B cell (primary cell): ENCODE measurements around the gene CD101.

Experiments
- EZH2 ChIP-seq: IDR thresholded peaks from 2 replicates; pipeline ENCODE4 v1.6.1; 2012; ENCODE audit warnings: borderline replicate concordance, low read depth, mild to moderate bottlenecking, moderate library complexity, low read length; ENCODE audit not compliant: insufficient read depth, poor library complexity, severe bottlenecking
- TF ChIP-seq, protein P1 (sequence below): fragments of 200-600 bp; IDR thresholded peaks from one replicate; pipeline ENCODE4 v1.8.0; 2022; ENCODE audit warnings: antibody characterized with exemption, mild to moderate bottlenecking

DNA sequence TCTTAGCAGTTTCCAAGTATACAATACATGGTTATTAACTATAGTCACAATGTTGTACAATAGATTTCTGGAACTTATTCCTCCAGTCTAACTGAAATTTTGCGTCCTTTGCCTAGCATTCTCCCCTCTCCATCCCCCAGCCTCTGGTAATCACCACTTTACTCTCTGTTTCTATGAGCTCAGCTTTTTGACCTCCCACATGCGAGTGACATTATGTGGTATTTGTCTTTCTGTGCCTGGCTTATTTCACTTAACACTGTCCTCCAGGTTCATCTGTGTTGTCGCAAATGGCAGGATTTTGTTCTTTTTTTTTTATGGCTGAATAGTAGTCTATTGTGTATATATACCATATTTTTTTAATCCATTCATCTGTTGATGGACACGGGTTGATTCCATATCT lies 43.9 kb upstream of the CD101 start:
- TF ChIP-seq, protein P1, sequence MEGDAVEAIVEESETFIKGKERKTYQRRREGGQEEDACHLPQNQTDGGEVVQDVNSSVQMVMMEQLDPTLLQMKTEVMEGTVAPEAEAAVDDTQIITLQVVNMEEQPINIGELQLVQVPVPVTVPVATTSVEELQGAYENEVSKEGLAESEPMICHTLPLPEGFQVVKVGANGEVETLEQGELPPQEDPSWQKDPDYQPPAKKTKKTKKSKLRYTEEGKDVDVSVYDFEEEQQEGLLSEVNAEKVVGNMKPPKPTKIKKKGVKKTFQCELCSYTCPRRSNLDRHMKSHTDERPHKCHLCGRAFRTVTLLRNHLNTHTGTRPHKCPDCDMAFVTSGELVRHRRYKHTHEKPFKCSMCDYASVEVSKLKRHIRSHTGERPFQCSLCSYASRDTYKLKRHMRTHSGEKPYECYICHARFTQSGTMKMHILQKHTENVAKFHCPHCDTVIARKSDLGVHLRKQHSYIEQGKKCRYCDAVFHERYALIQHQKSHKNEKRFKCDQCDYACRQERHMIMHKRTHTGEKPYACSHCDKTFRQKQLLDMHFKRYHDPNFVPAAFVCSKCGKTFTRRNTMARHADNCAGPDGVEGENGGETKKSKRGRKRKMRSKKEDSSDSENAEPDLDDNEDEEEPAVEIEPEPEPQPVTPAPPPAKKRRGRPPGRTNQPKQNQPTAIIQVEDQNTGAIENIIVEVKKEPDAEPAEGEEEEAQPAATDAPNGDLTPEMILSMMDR = no peak
- TF ChIP-seq EZH2 = no peak
